LNCAP (cell line): ENCODE results near the gene FRAS1.

ENCODE experiments used
- CTCF ChIP-seq: fragments of 450-650 bp; IDR thresholded peaks from 2 replicates; pipeline ENCODE4 v1.5.1; 2017; ENCODE audit warnings: mild to moderate bottlenecking

The FRAS1 gene

GRCh38 chr4:78543424-78544125 lies 486.5 kb downstream of the FRAS1 start:
- TF ChIP-seq CTCF: no peak

- no peak for TF ChIP-seq CTCF
These were observed 487.6 kb downstream of the FRAS1 start for GRCh38 chr4:78544678-78545077.

- TF ChIP-seq CTCF: no peak
These were observed 488.4 kb downstream of the FRAS1 start for GRCh38 chr4:78545275-78546246.

- no peak for TF ChIP-seq CTCF
These were observed 494.6 kb downstream of the FRAS1 start, which contains the start of gene ANXA3 for GRCh38 chr4:78551420-78552351. TSS of gene ANXA3 (plus strand) at chr4:78551770. CDS start at chr4:78554474, 2,704 bp downstream.

- TF ChIP-seq CTCF: no peak
These were observed 495.4 kb downstream of the FRAS1 start for GRCh38 chr4:78552389-78553042.

GRCh38 chr4:78553043-78553396 lies 495.9 kb downstream of the FRAS1 start:
- TF ChIP-seq CTCF: no peak
